Spleen (tissue), 11 donors: ENCODE measurements around the gene NUB1. TPM values are rescaled to one million over a fixed set of nuclear protein-coding genes. Genes with fewer than 3 reads are reported as not detected.

ENCODE experiments used
- DNase-seq: peaks from one replicate; pipeline ENCODE4 v3.0.0-alpha.2; 2020
- H3K27ac ChIP-seq, 8 donors: fragments of 200-600 bp; sonication (generic) in 7 of 8; 1 replicate in 4 of 8; 2 replicates in 4 of 8; pipeline versions ENCODE4 v1.5.0 to v1.8.0; 2016 to 2021; ENCODE audit warnings: inconsistent platforms in 4 of 8, mild to moderate bottlenecking in 4 of 8, moderate library complexity in 1 of 8
- H3K27me3 ChIP-seq, 7 donors: fragments of 200-600 bp; sonication (generic) in 6 of 7; replicated peaks in 1 of 7; 1 replicate in 4 of 7; 2 replicates in 3 of 7; pipeline versions ENCODE4 v1.5.0 to v1.8.0; 2016 to 2021; ENCODE audit warnings: inconsistent platforms in 3 of 7, mild to moderate bottlenecking in 1 of 7
- H3K36me3 ChIP-seq, 6 donors: fragments of 200-600 bp; sonication (generic) in 5 of 6; 1 replicate in 4 of 6; 2 replicates in 2 of 6; pipeline versions ENCODE4 v1.5.0 to v1.8.0; 2016 to 2021; ENCODE audit warnings: inconsistent platforms in 2 of 6
- H3K4me1 ChIP-seq, 6 donors: fragments of 200-600 bp; sonication (generic) in 5 of 6; 1 replicate in 3 of 6; 2 replicates in 3 of 6; pipeline versions ENCODE4 v1.5.0 to v1.8.0; 2016 to 2021; ENCODE audit warnings: inconsistent platforms in 3 of 6
- H3K4me3 ChIP-seq, 8 donors: fragments of 200-600 bp; sonication (generic) in 7 of 8; 1 replicate in 4 of 8; 2 replicates in 4 of 8; pipeline versions ENCODE4 v1.5.0 to v1.8.0; 2016 to 2021; ENCODE audit warnings: inconsistent platforms in 4 of 8, mild to moderate bottlenecking in 4 of 8, moderate library complexity in 2 of 8
- H3K9me3 ChIP-seq, 8 donors: fragments of 200-600 bp; sonication (generic) in 7 of 8; 1 replicate in 4 of 8; 2 replicates in 4 of 8; pipeline versions ENCODE4 v1.5.0 to v1.8.0; 2016 to 2021; ENCODE audit warnings: inconsistent platforms in 4 of 8
- CTCF ChIP-seq, 11 experiments: fragments of 200-600 bp in 7 of 11; fragments of 450-650 bp in 4 of 11; sonication (generic) in 4 of 11; IDR thresholded peaks in 8 of 11; conservative IDR thresholded peaks in 3 of 11; 1 replicate in 7 of 11; 2 replicates in 4 of 11; pipeline versions ENCODE4 v1.4.0 to v1.8.0; 2016 to 2021; ENCODE audit warnings: antibody characterized with exemption in 11 of 11, inconsistent platforms in 4 of 11, mild to moderate bottlenecking in 1 of 11
- POLR2A ChIP-seq, 3 donors: fragments of 450-650 bp; IDR thresholded peaks; one replicate each; pipeline ENCODE4 v1.5.1; 2017; ENCODE audit warnings: antibody characterized with exemption in 3 of 3, mild to moderate bottlenecking in 1 of 3
- POLR2AphosphoS5 ChIP-seq, 3 donors: sonication (generic); formaldehyde crosslinking; IDR thresholded peaks; one replicate each; pipeline ENCODE4 v1.5.1; 2017; ENCODE audit warnings: antibody characterized with exemption in 3 of 3
- WGBS, 5 donors: extraction: QIAGEN DNeasy Blood & Tissue Kit in 3 of 5; methylation state at CpG; one replicate each; pipeline versions ENCODE4 v1.1.5 to v1.1.7; 2013 to 2018; 5-methylcytosine and 5-hydroxymethylcytosine counted together
- intact Hi-C: fragments of 100-400 bp; cut with DNase I; formaldehyde crosslinking; loops from one replicate; pipeline ENCODE4 v1.15.0; 2023; ENCODE audit warnings: low total_unique reads
- polyA plus RNA-seq, 3 donors: library from polyadenylated mRNA; stranded (reverse); fragments of 200-250 nt; gene quantifications; one replicate each; pipeline ENCODE4 v1.2.1, GENCODE V29; 2013
- total RNA-seq, 7 donors: library from RNA; depleted of rRNA in 3 of 7; stranded (reverse); fragments of >200 nt in 3 of 7; fragmentation: NEBNext Ultra II Directional in 4 of 7; extraction: Animal tissue kit (Norgen Biotek cat#: 25700) in 4 of 7; gene quantifications; one replicate each; pipeline versions ENCODE4 v1.1.0 to v1.2.1, GENCODE V29; 2016 to 2021
- donor health status: healthy with polysubstance abuse.
- donor health status: DM: no; HTN: no; CAD: no; lungs with moderate emphysema.
- donor health status: DM: no; HTN: no; CAD: no.
- donor health status: Bipolar disorder and iron deficiency.
- donor health status: healthy.
- donor health status: DM: no; HTN: no; CAD: no.
- donor health status: DM: yes; HTN: yes; CAD: no.

Gene NUB1
- total and polyA plus RNA-seq, 10 donors, result 25.2 to 80.9 (median 64.5) TPM

GRCh38 chr7:151342102-151342646, 562 bp downstream of the NUB1 start:
- peaks cover 19 to 76% (median 40%) of the 10 kb centered on the region in 6 donors for H3K4me1 ChIP-seq
- H3K9me3 ChIP-seq, result peaks cover 0 to 11% (median 0%) of the 10 kb centered on the region in 8 donors
- peak overlapping the region; percentile 67 to 98 (median 94) for H3K27ac ChIP-seq
- peaks cover 0 to 39% (median 23%) of the 10 kb centered on the region in 6 donors for H3K36me3 ChIP-seq
- no peak for TF ChIP-seq POLR2A (IDR thresholded peaks at IDR 0.05)
- TF ChIP-seq CTCF (IDR thresholded peaks at IDR 0.05 in 8 of 11, conservative IDR thresholded peaks at IDR 0.05 in 3 of 11), result no peak
- TF ChIP-seq POLR2AphosphoS5 (IDR thresholded peaks at IDR 0.05), result no peak
- DNase-seq, result no peak
- H3K27me3 ChIP-seq, result no peaks in the 10 kb centered on the region
- intact Hi-C loops, result no loop called here
- WGBS, 5 donors, result 1 to 3% (median 2%) methylated on average over 11 of the region's 11 CpGs
- H3K4me3 ChIP-seq, result peak overlapping the region; percentile 58 to 99 (median 96)

GRCh38 chr7:151342811-151343210, 1.2 kb downstream of the NUB1 start:
- Histone ChIP-seq H3K9me3 (peaks cover 0 to 11% (median 0%) of the 10 kb centered on the region in 8 donors), H3K4me1 (peaks cover 19 to 82% (median 40%) of the 10 kb centered on the region in 6 donors), H3K36me3 (peaks cover 0 to 45% (median 28%) of the 10 kb centered on the region in 6 donors), H3K27ac (peak overlapping the region in 7 of 8 donors; percentile 91 to 98 (median 94)), H3K27me3 (no peaks in the 10 kb centered on the region), H3K4me3 (peak overlapping the region; percentile 58 to 99 (median 96))
- intact Hi-C loops, result no loop called here
- no peak for TF ChIP-seq POLR2A (IDR thresholded peaks at IDR 0.05)
- no peak for DNase-seq
- 57 to 82% (median 59%) methylated on average over 8 of the region's 8 CpGs for WGBS, 5 donors

GRCh38 chr7:151343516-151343915, 1.9 kb downstream of the NUB1 start:
- WGBS, 5 donors, result 92 to 97% (median 96%) methylated on average over 9 of the region's 9 CpGs
- H3K4me1 ChIP-seq, result peaks cover 20 to 89% (median 42%) of the 10 kb centered on the region in 6 donors
- H3K27ac ChIP-seq, result peak overlapping the region in 2 of 8 donors; percentile 93 to 98
- H3K9me3 ChIP-seq, result peaks cover 0 to 11% (median 0%) of the 10 kb centered on the region in 8 donors
- peak overlapping the region in 1 of 8 donors; percentile 96 for H3K4me3 ChIP-seq
- no peaks in the 10 kb centered on the region for H3K27me3 ChIP-seq
- intact Hi-C loops, result no loop called here
- peaks cover 0 to 52% (median 32%) of the 10 kb centered on the region in 6 donors for H3K36me3 ChIP-seq
- DNase-seq, result no peak
- TF ChIP-seq POLR2AphosphoS5 (IDR thresholded peaks at IDR 0.05) (no peak), CTCF (IDR thresholded peaks at IDR 0.05 in 8 of 11, conservative IDR thresholded peaks at IDR 0.05 in 3 of 11) (no peak), POLR2A (IDR thresholded peaks at IDR 0.05) (no peak)

- no peaks in the 10 kb centered on the region for H3K9me3 ChIP-seq
- DNase-seq, result no peak
- peaks cover 0 to 67% (median 32%) of the 10 kb centered on the region in 6 donors for H3K36me3 ChIP-seq
- WGBS, 5 donors, result 83 to 94% (median 86%) methylated on average over 2 of the region's 2 CpGs
- H3K27ac ChIP-seq, result peak overlapping the region in 4 of 8 donors; percentile 10 to 92 (median 45)
- H3K4me3 ChIP-seq, result no peak overlapping the region
- no peak for TF ChIP-seq POLR2AphosphoS5 (IDR thresholded peaks at IDR 0.05)
- TF ChIP-seq CTCF (IDR thresholded peaks at IDR 0.05 in 8 of 11, conservative IDR thresholded peaks at IDR 0.05 in 3 of 11), result no peak
- TF ChIP-seq POLR2A (IDR thresholded peaks at IDR 0.05), result no peak
- no peaks in the 10 kb centered on the region for H3K27me3 ChIP-seq
- peaks cover 30 to 94% (median 50%) of the 10 kb centered on the region in 6 donors for H3K4me1 ChIP-seq
- intact Hi-C loops, result no loop called here
Observed at GRCh38 chr7:151345576-151346469, 4.2 kb downstream of the NUB1 start.
